PC-9 (cell line): Measurements from ENCODE around the gene DUSP16.

Experiments used
- CTCF ChIP-seq: fragments of 200-600 bp; sonication (generic); conservative IDR thresholded peaks from 2 replicates; pipeline ENCODE4 v1.6.1; 2017; ENCODE audit warnings: mixed run types, antibody characterized with exemption, mild to moderate bottlenecking, moderate library complexity
- EZH2 ChIP-seq: fragments of 200-600 bp; sonication (generic); IDR thresholded peaks from 2 replicates; pipeline ENCODE4 v1.8.0; 2017; ENCODE audit warnings: antibody characterized with exemption, low read depth

DNA sequence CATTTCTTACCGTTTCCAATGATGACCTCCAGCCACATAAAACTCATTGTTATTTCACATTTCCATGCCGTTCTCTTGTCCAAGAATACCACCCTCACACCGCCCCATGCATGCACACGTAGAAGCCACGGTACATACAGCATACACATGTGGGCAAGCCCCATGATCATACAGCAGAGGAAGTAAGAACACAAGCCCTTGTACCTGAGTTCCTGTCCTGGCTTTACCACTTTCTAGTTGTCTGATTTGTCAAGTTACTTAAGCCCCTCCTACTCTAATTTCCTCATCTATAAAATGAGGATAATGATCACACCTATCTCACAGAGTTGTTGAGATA lies 59.9 kb downstream of the DUSP16 start:
- TF ChIP-seq CTCF (no peak), EZH2 (no peak)
